Lung (tissue), 12 donors: ENCODE measurements around the gene PRELP. TPM values are rescaled to one million over a fixed set of nuclear protein-coding genes. Genes with fewer than 3 reads are reported as not detected.
A peak's percentile ranks its signal among the peaks of the same experiment; 100 is the strongest.

Source experiments
- ATAC-seq: fragments of 200-7000 bp; cut with Tn5 transposase; one replicate; pipeline ENCODE4 v1.9.1; 2020; ENCODE audit warnings: moderate number of reproducible peaks; ENCODE audit not compliant: insufficient read depth, low FRiP score
- DNase-seq, 3 donors: peaks; one replicate each; pipeline ENCODE4 v3.0.0-alpha.2; 2013 to 2017
- H3K27ac ChIP-seq, 2 donors: one replicate each; pipeline ENCODE4 v1.5.1; 2013; ENCODE audit warnings: mild to moderate bottlenecking in 2 of 2, moderate library complexity in 2 of 2, control low read depth in 1 of 2, inconsistent platforms in 1 of 2, low read depth in 1 of 2, low read length in 1 of 2
- H3K27me3 ChIP-seq, 3 donors: one replicate each; pipeline ENCODE4 v1.5.1; 2013; ENCODE audit warnings: low read length in 2 of 3; ENCODE audit not compliant: control insufficient read depth in 3 of 3, insufficient read depth in 3 of 3
- H3K36me3 ChIP-seq, 4 donors: one replicate each; pipeline ENCODE4 v1.5.1; 2013; ENCODE audit warnings: low read length in 4 of 4, mild to moderate bottlenecking in 1 of 4, moderate library complexity in 1 of 4; ENCODE audit not compliant: control insufficient read depth in 4 of 4, insufficient read depth in 4 of 4
- H3K4me1 ChIP-seq, 5 donors: one replicate each; pipeline ENCODE4 v1.5.1; 2013; ENCODE audit warnings: low read length in 5 of 5, mild to moderate bottlenecking in 2 of 5, moderate library complexity in 1 of 5; ENCODE audit not compliant: control insufficient read depth in 5 of 5, insufficient read depth in 5 of 5
- H3K4me3 ChIP-seq: one replicate; pipeline ENCODE4 v1.5.1; 2013; ENCODE audit warnings: mild to moderate bottlenecking, control low read depth, moderate library complexity
- H3K9ac ChIP-seq, 2 donors: one replicate each; pipeline ENCODE4 v1.5.1; 2013; ENCODE audit warnings: low read length in 2 of 2, control low read depth in 1 of 2; ENCODE audit not compliant: insufficient read depth in 1 of 2
- H3K9me3 ChIP-seq, 4 donors: one replicate each; pipeline ENCODE4 v1.5.1; 2013; ENCODE audit warnings: low read length in 3 of 4, mild to moderate bottlenecking in 1 of 4, moderate library complexity in 1 of 4; ENCODE audit not compliant: control insufficient read depth in 4 of 4, insufficient read depth in 3 of 4
- WGBS, 2 donors: extraction: QIAGEN DNeasy Blood & Tissue Kit; methylation state at CpG; one replicate each; pipeline ENCODE4 v1.1.7; 2013; 5-methylcytosine and 5-hydroxymethylcytosine counted together
- polyA plus RNA-seq, 2 donors: library from polyadenylated mRNA; stranded (reverse); fragments of 200-250 nt; gene quantifications; one replicate each; pipeline ENCODE4 v1.2.1, GENCODE V29; 2013
- total RNA-seq, 2 donors: library from RNA; depleted of rRNA in 1 of 2; stranded (reverse); fragments of >200 nt in 1 of 2; gene quantifications; one replicate each; pipeline ENCODE4 v1.2.1, GENCODE V29; 2014 to 2021
- TF ChIP-seq, protein P1 (sequence below): IDR thresholded peaks from 2 replicates; pipeline ENCODE4 v1.5.1; 2012; ENCODE audit warnings: mild to moderate bottlenecking; ENCODE audit errors: control extremely low read depth, extremely low read depth
- donor health status: control.
- donor health status: control.
- donor health status: Bipolar disorder and iron deficiency.
- donor health status: healthy.
- donor health status: DM: yes; HTN: yes; CAD: no.

Gene PRELP
- total and polyA plus RNA-seq, 4 donors = 2.0 to 26.0 (median 13.6) TPM

GRCh38 chr1:203478231-203478630, 2.6 kb downstream of the PRELP start:
- Histone ChIP-seq H3K4me3 (no peak overlapping the region), H3K4me1 (peaks cover 0 to 45% (median 9%) of the 10 kb centered on the region in 5 donors)
- no peak for ATAC-seq

GRCh38 chr1:203478986-203479385, 3.4 kb downstream of the PRELP start:
- no peak overlapping the region for H3K9ac ChIP-seq
- peak overlapping the region in 1 of 2 donors; percentile 61 for H3K27ac ChIP-seq
- H3K4me3 ChIP-seq = peak overlapping the region; percentile 12
- DNase-seq = no peak
- no peaks in the 10 kb centered on the region for H3K36me3 ChIP-seq
- TF ChIP-seq, protein P1, sequence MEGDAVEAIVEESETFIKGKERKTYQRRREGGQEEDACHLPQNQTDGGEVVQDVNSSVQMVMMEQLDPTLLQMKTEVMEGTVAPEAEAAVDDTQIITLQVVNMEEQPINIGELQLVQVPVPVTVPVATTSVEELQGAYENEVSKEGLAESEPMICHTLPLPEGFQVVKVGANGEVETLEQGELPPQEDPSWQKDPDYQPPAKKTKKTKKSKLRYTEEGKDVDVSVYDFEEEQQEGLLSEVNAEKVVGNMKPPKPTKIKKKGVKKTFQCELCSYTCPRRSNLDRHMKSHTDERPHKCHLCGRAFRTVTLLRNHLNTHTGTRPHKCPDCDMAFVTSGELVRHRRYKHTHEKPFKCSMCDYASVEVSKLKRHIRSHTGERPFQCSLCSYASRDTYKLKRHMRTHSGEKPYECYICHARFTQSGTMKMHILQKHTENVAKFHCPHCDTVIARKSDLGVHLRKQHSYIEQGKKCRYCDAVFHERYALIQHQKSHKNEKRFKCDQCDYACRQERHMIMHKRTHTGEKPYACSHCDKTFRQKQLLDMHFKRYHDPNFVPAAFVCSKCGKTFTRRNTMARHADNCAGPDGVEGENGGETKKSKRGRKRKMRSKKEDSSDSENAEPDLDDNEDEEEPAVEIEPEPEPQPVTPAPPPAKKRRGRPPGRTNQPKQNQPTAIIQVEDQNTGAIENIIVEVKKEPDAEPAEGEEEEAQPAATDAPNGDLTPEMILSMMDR = no peak
- H3K4me1 ChIP-seq = peaks cover 0 to 45% (median 9%) of the 10 kb centered on the region in 5 donors
- no peaks in the 10 kb centered on the region for H3K9me3 ChIP-seq
- ATAC-seq = no peak
- 90 to 98% methylated on average over 5 of the region's 5 CpGs for WGBS, 2 donors
- no peaks in the 10 kb centered on the region for H3K27me3 ChIP-seq

More at GRCh38 chr1:203478231-203478630, 2.6 kb downstream of the PRELP start:
- 84 to 89% methylated on average over 3 of the region's 3 CpGs for WGBS, 2 donors
- no peaks in the 10 kb centered on the region for H3K9me3 ChIP-seq
- H3K36me3 ChIP-seq = no peaks in the 10 kb centered on the region
- TF ChIP-seq, protein P1 = no peak
- no peak overlapping the region for H3K27ac ChIP-seq
- no peaks in the 10 kb centered on the region for H3K27me3 ChIP-seq
- no peak overlapping the region for H3K9ac ChIP-seq
- DNase-seq = peak in 1 of 3 donors; percentile 63

DNA sequence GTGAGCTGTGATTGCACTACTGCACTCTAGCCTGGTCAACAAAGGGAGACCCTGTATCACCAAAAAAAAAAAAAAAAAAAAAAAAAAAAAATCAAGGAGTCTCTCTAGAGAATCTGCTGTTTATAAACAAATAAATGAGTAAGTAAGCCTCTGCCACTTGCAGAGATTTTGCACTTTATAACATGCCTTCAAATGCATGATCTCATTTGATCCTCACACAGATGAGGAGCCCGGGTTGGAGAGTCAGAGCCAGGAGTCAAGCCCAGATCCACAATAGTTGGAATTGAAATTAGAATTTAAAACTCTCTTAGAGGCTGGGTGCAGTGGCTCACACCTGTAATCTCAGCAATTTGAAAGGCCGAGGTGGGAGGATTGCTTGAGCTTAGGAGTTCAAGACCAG, 4.0 kb downstream of the PRELP start:
- Histone ChIP-seq H3K4me3 (no peak overlapping the region), H3K4me1 (peaks cover 0 to 45% (median 9%) of the 10 kb centered on the region in 5 donors), H3K36me3 (no peaks in the 10 kb centered on the region), H3K27ac (no peak overlapping the region), H3K9me3 (no peaks in the 10 kb centered on the region), H3K9ac (no peak overlapping the region), H3K27me3 (no peaks in the 10 kb centered on the region)
- TF ChIP-seq, protein P1 = no peak
- ATAC-seq = no peak
- WGBS, 2 donors = 81 to 89% methylated on average over 2 of the region's 2 CpGs
- DNase-seq = no peak

- Histone ChIP-seq H3K4me3 (no peak overlapping the region), H3K27me3 (no peaks in the 10 kb centered on the region), H3K9ac (peak overlapping the region in 1 of 2 donors; percentile 40), H3K4me1 (peaks cover 0 to 41% (median 9%) of the 10 kb centered on the region in 5 donors), H3K9me3 (no peaks in the 10 kb centered on the region), H3K27ac (peak overlapping the region in 1 of 2 donors; percentile 74), H3K36me3 (no peaks in the 10 kb centered on the region)
- WGBS, 2 donors = 51 to 65% methylated on average over 2 of the region's 2 CpGs
- DNase-seq (peak in 1 of 3 donors; percentile 40), ATAC-seq (peak; percentile 42)
- TF ChIP-seq, protein P1 = no peak
Observed at GRCh38 chr1:203480084-203480483, 4.5 kb downstream of the PRELP start.
